Kidney epithelial cell (primary cell): ENCODE results near the gene SVEP1. TPM values are rescaled to one million over a fixed set of nuclear protein-coding genes. Genes with fewer than 3 reads are reported as not detected.

Source experiments
- DNase-seq: peaks from one replicate; pipeline ENCODE4 v3.0.0-alpha.2; 2010; ENCODE audit warnings: low read depth
- H3K27me3 ChIP-seq: 2 replicates; pipeline ENCODE4 v1.6.0; 2011; ENCODE audit warnings: low read length; ENCODE audit not compliant: control insufficient read depth, insufficient read depth
- H3K36me3 ChIP-seq: 2 replicates; pipeline ENCODE4 v1.5.1; 2011; ENCODE audit warnings: low read length; ENCODE audit not compliant: control insufficient read depth, insufficient read depth
- H3K4me3 ChIP-seq: 2 replicates; pipeline ENCODE4 v1.5.1; 2011; ENCODE audit warnings: low read depth, mild to moderate bottlenecking, control low read depth, low read length
- total RNA-seq: library from RNA; depleted of rRNA; stranded (reverse); fragments of >200 nt; gene quantifications from 2 replicates; pipeline ENCODE4 v1.2.3, GENCODE V29; 2015
- TF ChIP-seq, protein P1 (sequence below): IDR thresholded peaks from 2 replicates; pipeline ENCODE4 v1.5.1; 2011; ENCODE audit warnings: mild to moderate bottlenecking, moderate library complexity, low read length, control low read depth, inconsistent platforms; ENCODE audit not compliant: insufficient read depth, poor library complexity, severe bottlenecking

Gene SVEP1
- total RNA-seq, 1 donor from 2014 or later = 1.6 TPM

GRCh38 chr9:110602281-110602680 is 22.7 kb upstream of the SVEP1 start:
- H3K36me3 ChIP-seq = no peaks in the 10 kb centered on the region
- TF ChIP-seq, protein P1, sequence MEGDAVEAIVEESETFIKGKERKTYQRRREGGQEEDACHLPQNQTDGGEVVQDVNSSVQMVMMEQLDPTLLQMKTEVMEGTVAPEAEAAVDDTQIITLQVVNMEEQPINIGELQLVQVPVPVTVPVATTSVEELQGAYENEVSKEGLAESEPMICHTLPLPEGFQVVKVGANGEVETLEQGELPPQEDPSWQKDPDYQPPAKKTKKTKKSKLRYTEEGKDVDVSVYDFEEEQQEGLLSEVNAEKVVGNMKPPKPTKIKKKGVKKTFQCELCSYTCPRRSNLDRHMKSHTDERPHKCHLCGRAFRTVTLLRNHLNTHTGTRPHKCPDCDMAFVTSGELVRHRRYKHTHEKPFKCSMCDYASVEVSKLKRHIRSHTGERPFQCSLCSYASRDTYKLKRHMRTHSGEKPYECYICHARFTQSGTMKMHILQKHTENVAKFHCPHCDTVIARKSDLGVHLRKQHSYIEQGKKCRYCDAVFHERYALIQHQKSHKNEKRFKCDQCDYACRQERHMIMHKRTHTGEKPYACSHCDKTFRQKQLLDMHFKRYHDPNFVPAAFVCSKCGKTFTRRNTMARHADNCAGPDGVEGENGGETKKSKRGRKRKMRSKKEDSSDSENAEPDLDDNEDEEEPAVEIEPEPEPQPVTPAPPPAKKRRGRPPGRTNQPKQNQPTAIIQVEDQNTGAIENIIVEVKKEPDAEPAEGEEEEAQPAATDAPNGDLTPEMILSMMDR = no peak
- H3K27me3 ChIP-seq = no peaks in the 10 kb centered on the region
- DNase-seq = no peak
- H3K4me3 ChIP-seq = no peak overlapping the region

- DNase-seq = no peak
- H3K36me3 ChIP-seq = no peaks in the 10 kb centered on the region
- no peak overlapping the region for H3K4me3 ChIP-seq
- TF ChIP-seq, protein P1 = no peak
- no peaks in the 10 kb centered on the region for H3K27me3 ChIP-seq
Measured at GRCh38 chr9:110601098-110601497, 21.6 kb upstream of the SVEP1 start.

- DNase-seq = no peak
- H3K36me3 ChIP-seq = no peaks in the 10 kb centered on the region
- TF ChIP-seq, protein P1 = no peak
- no peak overlapping the region for H3K4me3 ChIP-seq
- no peaks in the 10 kb centered on the region for H3K27me3 ChIP-seq
Measured at GRCh38 chr9:110599468-110599867, 19.9 kb upstream of the SVEP1 start.

DNA sequence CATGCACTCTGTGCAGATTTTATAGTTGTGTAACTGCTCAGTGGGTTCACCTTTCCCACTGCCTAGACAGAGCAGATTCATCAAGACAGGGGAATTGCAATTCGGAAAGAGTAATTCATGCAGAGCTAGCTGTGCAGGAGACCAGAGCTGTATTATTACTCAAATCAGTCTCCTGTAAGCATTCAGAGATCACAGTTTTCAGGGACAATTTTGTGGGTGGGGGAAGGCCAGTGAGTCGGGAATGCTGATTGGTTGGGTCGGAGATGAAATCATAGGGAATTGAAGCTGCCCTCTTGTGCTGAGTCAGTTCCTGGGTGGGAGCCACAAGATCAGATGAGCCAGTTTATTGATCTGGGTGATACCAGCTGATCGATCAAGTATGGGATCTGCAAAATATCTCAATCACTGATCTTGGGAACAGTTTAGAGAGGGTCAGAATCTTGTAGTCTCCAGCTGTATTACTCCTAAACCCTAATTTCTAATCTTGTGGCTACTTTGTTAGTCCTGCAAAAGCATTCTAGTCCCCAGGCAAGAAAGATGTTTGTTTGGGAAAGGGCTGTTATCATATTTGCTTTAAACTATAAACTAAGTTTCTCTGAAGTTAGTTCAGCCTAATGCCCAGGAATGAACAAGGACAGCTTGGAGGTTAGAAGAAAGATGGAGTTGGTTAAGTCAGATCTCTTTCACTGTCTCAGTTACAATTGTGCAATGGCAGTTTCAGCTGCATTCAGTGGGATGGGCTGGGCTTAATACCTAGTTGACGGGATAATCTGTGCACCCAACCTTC is 12.7 kb upstream of the SVEP1 start:
- H3K4me3 ChIP-seq = no peak overlapping the region
- no peaks in the 10 kb centered on the region for H3K27me3 ChIP-seq
- no peak for DNase-seq
- H3K36me3 ChIP-seq = no peaks in the 10 kb centered on the region
- TF ChIP-seq, protein P1 = no peak

DNA sequence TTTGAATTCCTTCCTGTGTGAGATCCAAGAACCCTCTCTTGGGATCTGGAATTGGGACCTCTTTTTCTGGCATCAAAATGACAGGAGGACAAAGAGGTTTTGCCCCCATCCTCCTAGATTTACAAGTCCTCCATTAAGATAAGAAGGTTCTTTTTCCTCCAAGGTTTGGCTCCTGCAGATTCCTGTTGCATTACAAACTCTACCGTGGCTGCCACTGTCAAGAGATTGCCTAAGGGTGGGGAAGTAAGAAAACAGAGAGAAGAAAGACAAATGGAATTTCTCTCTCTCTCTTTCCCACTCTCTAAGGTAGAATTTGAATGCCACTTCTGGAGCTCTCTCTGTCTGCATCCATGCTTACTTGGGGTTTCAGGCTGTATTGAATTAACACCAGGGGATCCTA is 12.0 kb upstream of the SVEP1 start:
- Histone ChIP-seq H3K4me3 (no peak overlapping the region), H3K36me3 (no peaks in the 10 kb centered on the region), H3K27me3 (no peaks in the 10 kb centered on the region)
- TF ChIP-seq, protein P1 = no peak
- DNase-seq = no peak

- TF ChIP-seq, protein P1 = no peak
- no peak overlapping the region for H3K4me3 ChIP-seq
- DNase-seq = no peak
- no peaks in the 10 kb centered on the region for H3K36me3 ChIP-seq
- H3K27me3 ChIP-seq = no peaks in the 10 kb centered on the region
Measured at GRCh38 chr9:110590816-110591215, 11.3 kb upstream of the SVEP1 start.
